Stomach (tissue), 9 donors: Measurements from ENCODE around the gene ADARB2. TPM values are rescaled to one million over a fixed set of nuclear protein-coding genes. Genes with fewer than 3 reads are reported as not detected.

Source experiments
- DNase-seq, 2 donors: peaks; one replicate each; pipeline versions ENCODE4 v3.0.0 to v3.0.0-alpha.2; 2013 to 2019
- H3K27ac ChIP-seq, 5 donors: fragments of 200-600 bp in 4 of 5; sonication (generic) in 4 of 5; one replicate each; pipeline ENCODE4 v1.5.1; 2013 to 2019; ENCODE audit warnings: mild to moderate bottlenecking in 1 of 5, moderate library complexity in 1 of 5
- H3K27me3 ChIP-seq, 3 donors: fragments of 200-600 bp; sonication (generic); one replicate each; pipeline ENCODE4 v1.5.1; 2017 to 2019; ENCODE audit warnings: mixed run types in 1 of 3
- H3K36me3 ChIP-seq, 4 donors: fragments of 200-600 bp; sonication (generic); 1 replicate in 3 of 4; 2 replicates in 1 of 4; pipeline ENCODE4 v1.5.1; 2016 to 2019
- H3K4me1 ChIP-seq, 4 donors: fragments of 200-600 bp; sonication (generic); one replicate each; pipeline ENCODE4 v1.5.1; 2016 to 2019
- H3K4me3 ChIP-seq, 4 donors: fragments of 200-600 bp; sonication (generic) in 3 of 4; one replicate each; pipeline ENCODE4 v1.5.1; 2016 to 2019; ENCODE audit warnings: mild to moderate bottlenecking in 1 of 4
- H3K9me3 ChIP-seq, 4 donors: fragments of 200-600 bp; sonication (generic); one replicate each; pipeline ENCODE4 v1.5.1; 2016 to 2019
- EP300 ChIP-seq: sonication (generic); formaldehyde crosslinking; IDR thresholded peaks from one replicate; pipeline ENCODE4 v1.6.1; 2017; ENCODE audit warnings: antibody characterized with exemption
- POLR2A ChIP-seq, 4 donors: fragments of 450-650 bp; IDR thresholded peaks; one replicate each; pipeline ENCODE4 v1.6.1; 2016; ENCODE audit warnings: antibody characterized with exemption in 4 of 4, control low read depth in 2 of 4, mild to moderate bottlenecking in 1 of 4, moderate library complexity in 1 of 4
- POLR2AphosphoS5 ChIP-seq, 3 donors: sonication (generic); formaldehyde crosslinking; IDR thresholded peaks; one replicate each; pipeline ENCODE4 v1.6.1; 2016; ENCODE audit warnings: antibody characterized with exemption in 3 of 3
- WGBS, 5 donors: extraction: QIAGEN DNeasy Blood & Tissue Kit in 3 of 5; methylation state at CpG; one replicate each; pipeline versions ENCODE4 v1.1.5 to v1.1.7; 2013 to 2018; 5-methylcytosine and 5-hydroxymethylcytosine counted together
- intact Hi-C: fragments of 100-400 bp; cut with DNase I; formaldehyde crosslinking; loops from one replicate; pipeline ENCODE4 v1.15.1; 2023; ENCODE audit warnings: low total_unique reads
- polyA plus RNA-seq, 3 donors: library from polyadenylated mRNA; stranded (reverse); fragments of 200-250 nt; gene quantifications; one replicate each; pipeline ENCODE4 v1.2.3, GENCODE V29; 2013
- total RNA-seq, 5 donors: library from RNA; depleted of rRNA; stranded (reverse); fragments of >200 nt; gene quantifications; one replicate each; pipeline versions ENCODE4 v1.1.0 to v1.2.3, GENCODE V29; 2014 to 2016
- TF ChIP-seq, protein P1 (sequence below), 7 experiments: fragments of 450-650 bp in 4 of 7; fragments of 200-600 bp in 3 of 7; sonication (generic) in 3 of 7; IDR thresholded peaks; one replicate each; pipeline ENCODE4 v1.5.1; 2016 to 2019; ENCODE audit warnings: antibody characterized with exemption in 7 of 7, control low read depth in 2 of 7, mild to moderate bottlenecking in 1 of 7
- donor health status: healthy with polysubstance abuse.
- donor health status: Bipolar disorder and iron deficiency.
- donor health status: healthy.

ADARB2 gene
- total and polyA plus RNA-seq, 8 donors: 0.55 to 4.1 (median 1.4) TPM; not detected in 1

DNA sequence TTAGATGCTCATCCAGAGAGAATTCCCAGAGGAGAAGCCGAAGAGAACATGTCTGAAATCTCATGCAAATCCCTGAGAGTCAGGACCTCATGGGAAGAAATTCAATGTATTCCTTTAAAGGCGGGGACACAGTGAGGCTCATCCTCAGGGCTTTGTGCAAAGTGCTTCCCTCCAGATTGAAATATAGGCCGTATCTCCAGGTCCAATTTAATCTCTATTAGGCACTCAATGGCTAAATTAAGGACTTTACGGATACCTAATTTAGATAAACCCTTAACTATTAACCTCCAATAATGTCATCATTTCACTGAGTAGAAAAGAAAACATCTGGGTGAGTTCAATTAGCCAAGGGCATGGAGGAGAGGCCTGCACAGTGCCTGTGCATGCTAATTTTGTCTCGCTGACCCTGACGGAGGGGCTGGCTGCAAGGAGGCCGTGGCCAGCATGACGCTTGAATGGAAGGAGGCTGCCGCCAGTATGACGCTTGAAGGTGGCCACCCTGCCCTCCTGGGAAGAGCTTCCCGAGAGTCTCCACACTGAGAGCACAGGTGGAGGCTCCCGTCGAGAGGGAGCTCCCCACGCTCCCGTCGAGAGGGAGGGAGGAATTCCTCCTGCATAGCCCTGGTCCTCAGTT lies 287.6 kb downstream of the ADARB2 start:
- H3K9me3 ChIP-seq: no peaks in the 10 kb centered on the region
- H3K36me3 ChIP-seq: no peaks in the 10 kb centered on the region
- 80 to 89% (median 81%) methylated on average over 16 of the region's 16 CpGs for WGBS, 5 donors
- H3K27me3 ChIP-seq: peaks cover 0 to 4% (median 0%) of the 10 kb centered on the region in 3 donors
- DNase-seq: no peak
- peaks cover 0 to 11% (median 5%) of the 10 kb centered on the region in 4 donors for H3K4me1 ChIP-seq
- intact Hi-C loops: no loop called here
- TF ChIP-seq, protein P1, sequence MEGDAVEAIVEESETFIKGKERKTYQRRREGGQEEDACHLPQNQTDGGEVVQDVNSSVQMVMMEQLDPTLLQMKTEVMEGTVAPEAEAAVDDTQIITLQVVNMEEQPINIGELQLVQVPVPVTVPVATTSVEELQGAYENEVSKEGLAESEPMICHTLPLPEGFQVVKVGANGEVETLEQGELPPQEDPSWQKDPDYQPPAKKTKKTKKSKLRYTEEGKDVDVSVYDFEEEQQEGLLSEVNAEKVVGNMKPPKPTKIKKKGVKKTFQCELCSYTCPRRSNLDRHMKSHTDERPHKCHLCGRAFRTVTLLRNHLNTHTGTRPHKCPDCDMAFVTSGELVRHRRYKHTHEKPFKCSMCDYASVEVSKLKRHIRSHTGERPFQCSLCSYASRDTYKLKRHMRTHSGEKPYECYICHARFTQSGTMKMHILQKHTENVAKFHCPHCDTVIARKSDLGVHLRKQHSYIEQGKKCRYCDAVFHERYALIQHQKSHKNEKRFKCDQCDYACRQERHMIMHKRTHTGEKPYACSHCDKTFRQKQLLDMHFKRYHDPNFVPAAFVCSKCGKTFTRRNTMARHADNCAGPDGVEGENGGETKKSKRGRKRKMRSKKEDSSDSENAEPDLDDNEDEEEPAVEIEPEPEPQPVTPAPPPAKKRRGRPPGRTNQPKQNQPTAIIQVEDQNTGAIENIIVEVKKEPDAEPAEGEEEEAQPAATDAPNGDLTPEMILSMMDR (IDR thresholded peaks at IDR 0.05): no peak
- TF ChIP-seq POLR2A (IDR thresholded peaks at IDR 0.05): no peak
- no peak for TF ChIP-seq POLR2AphosphoS5 (IDR thresholded peaks at IDR 0.05)
- no peak overlapping the region for H3K4me3 ChIP-seq
- H3K27ac ChIP-seq: no peak overlapping the region

DNA sequence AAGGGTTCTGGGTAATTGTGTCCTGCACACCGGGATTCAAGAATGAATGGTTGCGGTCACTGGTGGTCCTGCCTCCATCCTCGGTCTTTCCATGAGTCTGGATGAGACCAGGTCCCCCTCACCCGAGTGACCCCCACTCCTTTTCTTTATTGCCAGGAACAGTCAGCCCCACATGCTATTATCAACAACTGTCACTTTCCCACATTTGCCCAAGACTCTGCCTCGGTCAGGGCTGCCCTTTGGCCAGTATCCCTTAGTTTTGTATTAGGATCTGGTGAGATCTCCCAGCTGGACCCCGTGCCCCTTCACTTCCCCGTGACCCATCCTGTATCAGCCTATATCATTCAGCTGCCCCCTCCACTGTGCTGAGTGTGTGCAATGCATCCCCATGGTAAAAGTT lies 288.3 kb downstream of the ADARB2 start:
- Histone ChIP-seq H3K27me3 (peaks cover 0 to 4% (median 0%) of the 10 kb centered on the region in 3 donors), H3K4me3 (no peak overlapping the region), H3K27ac (no peak overlapping the region), H3K36me3 (no peaks in the 10 kb centered on the region), H3K9me3 (no peaks in the 10 kb centered on the region), H3K4me1 (peaks cover 0 to 11% (median 5%) of the 10 kb centered on the region in 4 donors)
- DNase-seq: no peak
- TF ChIP-seq, protein P1 (IDR thresholded peaks at IDR 0.05): no peak
- TF ChIP-seq EP300 (no peak), POLR2A (IDR thresholded peaks at IDR 0.05) (no peak), POLR2AphosphoS5 (IDR thresholded peaks at IDR 0.05) (no peak)
- WGBS, 5 donors: 67 to 82% (median 70%) methylated on average over 7 of the region's 7 CpGs
- intact Hi-C loops: no loop called here

DNA sequence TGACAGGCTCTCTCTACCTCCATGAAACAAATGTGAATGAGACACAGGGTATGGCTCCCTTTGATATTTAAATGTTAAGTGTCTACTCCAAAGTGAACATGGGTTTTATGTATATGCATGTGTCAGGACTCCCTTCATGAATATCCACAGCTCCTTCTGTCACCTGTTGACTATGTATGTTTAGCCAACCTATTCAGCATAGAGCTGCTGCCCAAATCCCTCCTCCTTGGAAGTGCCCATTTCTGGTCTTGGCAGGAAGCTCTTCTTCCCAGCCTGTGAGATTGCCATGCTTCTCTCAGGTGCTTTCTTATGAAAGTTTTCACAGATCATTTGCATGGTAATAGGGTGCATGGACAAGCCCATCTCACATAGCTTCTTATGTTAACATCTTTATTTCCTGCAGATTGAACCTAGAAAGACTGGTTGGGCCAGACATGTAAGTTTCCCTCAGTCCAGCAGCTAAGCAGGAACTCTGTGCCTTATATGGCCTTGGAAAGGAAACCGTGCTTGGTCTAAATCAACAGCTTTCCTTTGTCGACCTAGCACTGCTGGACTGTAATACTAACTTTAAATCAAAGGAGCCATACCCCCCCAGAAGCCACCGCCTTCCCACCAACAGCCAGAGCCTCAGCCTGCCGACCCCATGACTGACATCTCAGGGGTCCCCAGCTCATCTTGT lies 288.9 kb downstream of the ADARB2 start:
- Histone ChIP-seq H3K9me3 (no peaks in the 10 kb centered on the region), H3K4me3 (no peak overlapping the region), H3K4me1 (peaks cover 0 to 11% (median 5%) of the 10 kb centered on the region in 4 donors), H3K27me3 (peaks cover 0 to 4% (median 0%) of the 10 kb centered on the region in 3 donors), H3K27ac (no peak overlapping the region), H3K36me3 (no peaks in the 10 kb centered on the region)
- DNase-seq: peak in 1 of 2 donors; percentile 83
- TF ChIP-seq POLR2A (IDR thresholded peaks at IDR 0.05) (no peak), POLR2AphosphoS5 (IDR thresholded peaks at IDR 0.05) (peak in 1 of 3 donors; percentile 23)
- intact Hi-C loops: no loop called here
- 13 to 33% (median 23%) methylated on average over 4 of the region's 4 CpGs for WGBS, 5 donors

DNA sequence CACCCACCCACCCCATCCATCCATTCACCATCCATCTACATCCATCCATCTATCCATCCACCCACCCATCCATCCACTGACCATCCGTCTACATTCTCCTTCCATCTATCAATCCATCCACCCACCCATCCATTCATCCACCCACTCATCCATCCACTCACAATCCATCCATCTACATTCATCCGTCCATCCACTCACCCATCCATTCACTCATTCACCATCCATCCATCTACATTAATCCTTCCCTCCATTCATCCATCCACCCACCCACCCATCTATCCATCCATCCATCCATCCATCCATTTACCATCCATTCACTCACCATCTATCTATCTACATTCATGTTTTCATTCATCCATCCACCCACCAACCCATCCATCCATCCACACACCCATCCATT lies 292.5 kb downstream of the ADARB2 start:
- Histone ChIP-seq H3K4me1 (peaks cover 0 to 22% (median 5%) of the 10 kb centered on the region in 4 donors), H3K4me3 (no peak overlapping the region), H3K27me3 (no peaks in the 10 kb centered on the region), H3K27ac (no peak overlapping the region), H3K36me3 (no peaks in the 10 kb centered on the region), H3K9me3 (no peaks in the 10 kb centered on the region)
- TF ChIP-seq, protein P1 (IDR thresholded peaks at IDR 0.05): no peak
- no peak for TF ChIP-seq EP300
- TF ChIP-seq POLR2A (IDR thresholded peaks at IDR 0.05): no peak
- no peak for TF ChIP-seq POLR2AphosphoS5 (IDR thresholded peaks at IDR 0.05)
- intact Hi-C loops: no loop called here
- DNase-seq: no peak
- WGBS, 5 donors: 92 to 98% (median 95%) methylated on average over 2 of the region's 2 CpGs
